Non-pigmented ciliary epithelial cell (primary cell): ENCODE results near the gene FUNDC1.
"Not testable (repeated sequence)": the region's sequence is repeated elsewhere in the genome, so short reads cannot be mapped to it uniquely, and the experiment has no call there.

ENCODE experiments used
- DNase-seq: peaks from one replicate; pipeline ENCODE4 v3.0.0-alpha.2; 2010; ENCODE audit warnings: low read depth

The FUNDC1 gene

DNA sequence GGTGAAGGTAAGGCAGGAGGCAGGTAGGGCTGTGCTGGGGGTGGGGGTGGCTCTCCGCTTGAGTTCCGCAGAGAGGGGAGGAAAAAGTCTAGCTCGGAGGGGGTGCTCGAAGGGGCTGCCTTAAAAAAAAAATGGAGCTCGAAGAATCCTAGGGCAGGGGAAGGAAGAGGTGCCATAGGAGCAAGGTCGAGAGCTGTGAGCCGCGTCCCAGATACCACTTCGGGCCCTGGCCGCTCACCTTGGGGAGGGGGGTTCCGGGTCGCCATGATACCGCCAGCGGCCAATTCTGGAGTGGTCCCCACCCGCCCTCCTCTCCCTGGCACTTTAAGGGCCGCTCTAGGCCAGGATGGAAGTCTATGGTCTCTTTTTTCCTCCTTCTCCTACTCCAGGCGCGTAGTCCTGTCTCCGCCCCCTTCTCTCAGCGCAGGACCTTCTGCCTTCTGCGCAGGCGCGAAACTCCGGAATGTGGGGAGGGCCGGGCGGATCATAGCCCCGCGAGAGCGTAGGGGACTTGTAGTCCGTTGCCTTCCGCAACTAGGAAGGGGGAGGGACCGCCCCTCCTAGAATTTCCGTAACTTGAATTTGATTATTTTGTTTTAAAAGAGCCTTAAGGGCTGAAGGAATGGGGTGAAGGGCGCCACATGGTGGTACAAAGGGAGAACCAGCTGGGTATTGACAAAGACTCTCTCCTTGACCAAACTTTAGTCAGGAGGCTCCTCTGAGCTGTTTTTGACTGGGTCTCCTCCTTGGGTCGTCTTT, at the start of gene FUNDC1:
FUNDC1 (minus strand) TSS at position 293 of the 759 bp plus-strand sequence; CDS start at position 266, 27 bp downstream.
- peak; percentile 75 for DNase-seq

DNA sequence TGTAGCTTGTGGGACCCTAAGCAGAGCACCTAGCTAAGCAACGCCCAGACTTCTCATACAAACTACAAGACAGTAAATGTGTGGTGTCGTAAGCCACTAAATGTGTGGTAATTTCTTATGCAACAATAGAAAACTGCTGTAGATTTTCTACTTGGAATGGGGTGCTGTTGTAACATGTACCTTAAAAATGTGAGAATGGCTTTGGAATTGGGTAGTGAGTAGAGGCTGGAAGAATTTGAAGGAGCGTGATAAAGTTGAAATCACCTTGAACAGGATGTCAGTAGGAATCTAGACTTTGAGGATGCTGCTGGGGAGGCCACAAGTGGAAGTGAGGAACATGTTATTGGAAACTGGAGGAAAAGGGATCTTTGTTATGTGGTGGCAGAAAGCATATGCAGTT, 43.2 kb upstream of the FUNDC1 start:
- no peak for DNase-seq

GRCh38 chrX:44580466-44580865, 37.8 kb upstream of the FUNDC1 start:
- peak; percentile 27 for DNase-seq

- no peak for DNase-seq
Observed at GRCh38 chrX:44572340-44572938, 29.8 kb upstream of the FUNDC1 start.

- no peak for DNase-seq
Observed at GRCh38 chrX:44570522-44570921, 27.9 kb upstream of the FUNDC1 start.

- no peak for DNase-seq
Observed at GRCh38 chrX:44569122-44569521, 26.5 kb upstream of the FUNDC1 start.

GRCh38 chrX:44568196-44568595, 25.5 kb upstream of the FUNDC1 start:
- DNase-seq = no peak

DNA sequence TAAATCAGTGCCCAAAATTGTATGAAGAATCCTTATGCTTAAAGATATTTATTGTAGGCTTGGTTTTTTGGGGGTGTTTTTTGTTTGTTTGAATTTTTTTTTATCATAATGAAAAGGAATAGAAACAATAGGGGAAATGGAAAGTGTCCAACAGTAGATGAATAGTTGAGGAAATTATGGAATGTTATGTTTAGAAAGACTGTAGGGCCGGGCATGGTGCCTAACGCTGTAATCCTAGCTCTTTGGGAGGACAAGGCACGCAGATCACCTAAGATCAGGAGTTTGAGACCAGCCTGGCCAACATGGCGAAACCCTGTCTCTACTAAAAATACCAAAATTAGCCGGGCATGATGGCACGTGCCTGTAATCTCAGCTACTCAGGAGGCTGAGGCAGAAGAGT, 19.2 kb upstream of the FUNDC1 start:
- not testable (repeated sequence) for DNase-seq

DNA sequence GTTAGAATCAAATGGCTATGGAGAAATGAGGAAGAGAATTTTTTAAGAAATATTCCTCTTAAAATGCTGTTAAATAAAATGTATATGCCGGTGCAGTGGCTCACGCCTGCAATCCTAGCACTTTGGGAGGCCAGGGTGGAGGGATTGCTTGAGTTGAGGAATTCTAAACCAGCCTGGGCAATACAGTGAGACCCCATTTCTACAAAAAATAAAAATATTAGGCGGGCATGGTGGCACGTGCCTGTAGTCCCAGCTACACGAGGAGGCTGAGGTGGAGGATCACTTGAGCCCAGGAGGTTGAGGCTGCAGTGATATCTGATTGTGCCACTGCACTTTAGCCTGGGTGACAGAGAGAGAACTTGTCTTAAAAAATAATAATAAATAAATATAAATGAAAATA, 7.9 kb upstream of the FUNDC1 start:
- no peak for DNase-seq

DNA sequence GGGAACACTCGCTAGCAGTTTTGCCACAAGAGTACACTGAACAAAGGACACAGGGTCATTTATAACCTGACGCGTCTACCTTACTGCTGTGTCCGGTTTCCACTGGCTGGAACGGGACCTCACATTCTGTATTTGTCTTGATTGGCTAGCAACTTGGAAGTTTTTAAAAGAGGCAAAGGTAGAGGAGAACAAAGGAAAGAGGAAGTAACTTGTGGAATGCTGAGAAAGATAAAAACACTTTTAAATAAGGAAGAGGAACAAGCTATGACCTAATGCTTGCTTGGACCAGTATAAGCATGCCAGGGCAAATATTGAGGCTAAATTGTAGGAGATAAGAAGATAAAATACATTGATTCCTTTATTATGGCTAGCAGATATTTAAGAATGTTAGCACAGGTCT, 2.8 kb upstream of the FUNDC1 start:
- not testable (repeated sequence) for DNase-seq

- no peak for DNase-seq
Observed at GRCh38 chrX:44544036-44544435, 1.4 kb upstream of the FUNDC1 start.

DNA sequence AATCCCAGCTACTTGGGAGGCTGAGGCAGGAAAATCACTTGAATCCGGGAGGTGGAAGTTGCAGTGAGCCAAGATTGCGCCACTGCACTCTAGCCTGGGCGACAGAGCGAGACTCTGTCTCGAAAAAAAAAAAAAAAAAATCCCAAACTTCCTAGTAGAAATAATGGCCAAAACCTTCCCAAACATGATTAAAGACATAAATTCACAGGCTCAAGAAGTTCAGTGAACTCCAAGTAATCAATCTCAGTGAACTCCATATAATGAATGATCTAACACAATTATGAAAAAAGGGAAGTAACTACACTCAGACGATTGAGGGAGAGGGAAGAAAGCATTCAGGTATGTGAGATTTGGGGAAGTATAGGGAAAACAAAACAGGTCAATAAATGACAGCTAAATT, 6.5 kb downstream of the FUNDC1 start:
- DNase-seq = no peak

DNA sequence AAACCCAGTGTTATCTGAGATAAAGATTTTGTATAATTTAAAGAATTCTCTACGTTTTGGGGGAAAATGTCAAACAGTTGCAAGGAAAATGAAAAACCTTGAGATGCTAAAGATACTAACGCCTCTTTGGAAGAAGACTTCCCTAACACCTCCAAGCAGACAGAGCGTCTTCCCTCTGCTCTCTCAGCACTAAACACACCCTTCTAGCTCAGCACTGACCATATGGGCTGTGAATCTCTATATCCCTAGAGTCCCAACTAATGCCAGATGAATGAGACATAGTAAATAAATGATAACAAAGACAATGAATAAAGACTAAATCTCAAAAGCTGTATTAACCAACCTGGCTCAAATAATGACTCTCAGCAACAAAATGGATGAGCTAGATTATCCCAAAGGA, 13.3 kb downstream of the FUNDC1 start:
- DNase-seq = no peak

DNA sequence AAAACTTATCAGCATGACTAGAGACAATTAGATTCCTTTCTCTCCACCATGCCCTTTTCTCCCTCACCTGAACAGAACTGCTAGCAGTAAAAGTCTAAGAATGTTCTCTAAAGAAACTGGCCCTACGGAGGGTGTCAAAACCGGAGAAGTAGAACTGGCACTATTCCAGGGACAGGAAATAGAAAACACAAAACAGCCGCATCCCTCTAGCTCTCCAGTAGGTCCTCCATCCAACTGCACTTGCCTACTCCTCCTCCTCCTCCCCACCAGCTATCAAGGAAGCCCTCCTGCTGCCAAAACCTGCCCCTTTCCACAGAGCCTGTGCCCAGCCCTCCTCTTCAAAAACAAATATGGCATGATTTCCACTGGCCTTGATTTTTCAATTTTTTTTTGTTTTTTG, 28.4 kb downstream of the FUNDC1 start:
- no peak for DNase-seq

DNA sequence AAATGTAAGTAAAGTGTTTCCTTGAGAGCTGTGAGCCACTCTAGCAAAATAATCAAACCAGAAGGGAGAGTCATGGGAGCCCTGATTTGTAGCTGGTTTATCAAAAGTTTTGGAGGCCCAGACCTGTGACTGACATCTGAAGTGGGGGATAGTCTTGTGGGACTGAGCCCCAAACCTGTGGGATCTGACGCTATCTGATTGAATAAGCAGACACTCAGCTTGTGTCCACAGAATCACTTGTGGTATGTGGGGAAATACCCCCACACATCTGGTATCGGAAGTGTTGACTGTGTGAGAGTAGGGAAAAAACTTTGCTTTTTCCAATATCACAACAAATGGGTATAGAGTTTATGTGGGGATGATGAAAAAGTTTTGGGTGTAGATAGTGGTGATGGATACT, 35.4 kb downstream of the FUNDC1 start:
- no peak for DNase-seq

DNA sequence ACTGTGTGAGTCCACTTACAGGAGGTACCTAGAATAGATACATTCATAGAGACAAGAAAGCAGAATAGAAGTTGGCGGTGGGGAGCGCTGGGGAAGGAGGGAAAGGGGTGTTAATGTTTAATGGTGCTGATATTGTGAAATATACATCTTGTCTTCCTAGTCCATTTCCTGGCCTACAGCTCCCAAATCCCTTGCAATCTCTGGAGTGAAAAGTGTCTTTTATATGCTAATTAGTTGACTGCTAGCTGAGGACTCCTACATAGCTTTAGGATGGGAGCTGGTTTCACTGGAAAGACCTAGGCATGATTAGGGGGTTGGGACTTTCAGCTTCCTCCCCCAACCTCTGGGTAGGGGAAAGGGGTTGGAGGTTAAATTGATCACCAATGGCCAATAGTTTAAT, 36.0 kb downstream of the FUNDC1 start:
- DNase-seq = no peak

GRCh38 chrX:44503560-44503959, 39.1 kb downstream of the FUNDC1 start:
- no peak for DNase-seq

DNA sequence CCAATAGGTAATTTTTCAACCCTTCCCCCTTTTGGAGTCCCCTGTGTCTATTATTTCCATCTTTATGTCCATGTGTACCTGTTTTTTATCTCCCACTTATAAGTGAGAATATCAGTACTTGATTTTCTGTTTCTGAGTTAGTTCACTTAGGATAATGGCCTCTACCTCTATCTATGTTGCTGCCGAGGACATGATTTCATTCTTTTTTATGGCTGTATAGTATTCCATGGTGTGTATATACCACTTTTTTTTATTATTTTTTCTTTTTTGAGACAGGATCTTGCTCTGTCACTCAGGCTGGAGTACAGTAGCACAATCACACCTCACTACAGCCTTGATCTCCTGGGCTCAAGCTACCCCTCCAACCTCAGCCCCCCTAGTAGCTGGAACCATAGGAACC, 47.6 kb downstream of the FUNDC1 start:
- no peak for DNase-seq

DNA sequence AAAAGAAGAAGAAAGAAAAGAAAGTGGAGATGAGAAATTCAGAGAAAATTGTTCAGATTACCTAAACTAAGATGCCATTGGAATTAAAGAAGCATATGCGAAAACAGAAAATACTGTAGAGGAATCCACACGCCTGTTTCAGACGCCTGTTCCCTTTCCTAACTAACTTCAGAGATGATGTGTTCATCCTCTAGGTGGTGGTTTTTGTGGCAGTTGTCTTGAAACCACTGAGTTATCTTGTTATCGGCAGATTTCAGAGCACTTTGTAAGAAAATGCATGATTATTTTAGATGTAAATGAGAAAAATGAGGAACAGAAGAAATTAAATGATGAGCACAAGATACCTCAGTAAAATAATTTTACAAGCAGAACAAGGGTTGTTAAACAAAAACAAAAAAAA, 48.3 kb downstream of the FUNDC1 start:
- no peak for DNase-seq

DNA sequence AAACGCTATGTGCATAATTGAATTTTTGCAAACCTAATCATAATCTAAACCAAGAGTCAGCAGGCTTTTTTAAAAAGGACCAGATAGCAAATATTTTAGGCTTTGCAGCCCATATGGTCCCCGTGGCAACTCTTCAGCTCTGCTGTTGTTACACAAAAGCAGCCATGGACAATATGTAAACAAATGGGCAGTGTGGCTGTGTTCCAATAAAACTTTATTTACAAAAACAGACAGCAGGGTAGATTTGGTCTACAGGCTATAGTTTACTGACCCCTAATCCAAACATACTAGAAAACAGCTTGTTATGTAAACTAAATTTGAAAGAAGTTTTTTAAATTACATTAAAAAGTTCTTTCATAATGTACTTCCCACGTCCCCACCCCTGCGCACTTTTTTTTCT, 53.1 kb downstream of the FUNDC1 start:
- DNase-seq = no peak

DNA sequence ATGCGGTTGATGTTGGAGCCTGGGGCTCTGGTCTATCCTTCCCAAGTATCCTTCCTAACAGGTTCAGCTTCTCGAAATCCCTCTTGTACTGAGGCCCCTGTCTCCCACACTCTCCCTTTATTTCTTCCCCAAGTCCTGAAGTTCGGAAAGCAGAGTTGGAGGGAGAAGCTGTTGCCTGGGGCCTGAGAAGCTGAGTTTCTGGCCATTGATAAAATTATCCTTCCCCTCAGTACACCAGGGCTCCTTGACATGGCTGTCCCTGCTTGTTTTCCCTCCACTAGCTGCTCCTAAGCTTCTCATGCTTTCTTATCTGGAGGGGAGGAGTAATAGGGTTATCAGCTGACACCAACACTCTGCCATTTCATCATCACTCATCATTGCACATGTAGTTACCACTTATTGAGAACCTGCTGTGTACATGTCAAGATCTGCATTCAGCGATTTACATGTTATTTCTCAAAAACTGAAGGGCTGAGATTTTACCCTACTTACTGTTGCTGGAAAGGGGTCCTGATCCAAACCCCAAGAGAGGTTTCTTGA, 58.0 kb downstream of the FUNDC1 start:
- no peak for DNase-seq

- no peak for DNase-seq
Observed at GRCh38 chrX:44483965-44484606, 58.6 kb downstream of the FUNDC1 start.

DNA sequence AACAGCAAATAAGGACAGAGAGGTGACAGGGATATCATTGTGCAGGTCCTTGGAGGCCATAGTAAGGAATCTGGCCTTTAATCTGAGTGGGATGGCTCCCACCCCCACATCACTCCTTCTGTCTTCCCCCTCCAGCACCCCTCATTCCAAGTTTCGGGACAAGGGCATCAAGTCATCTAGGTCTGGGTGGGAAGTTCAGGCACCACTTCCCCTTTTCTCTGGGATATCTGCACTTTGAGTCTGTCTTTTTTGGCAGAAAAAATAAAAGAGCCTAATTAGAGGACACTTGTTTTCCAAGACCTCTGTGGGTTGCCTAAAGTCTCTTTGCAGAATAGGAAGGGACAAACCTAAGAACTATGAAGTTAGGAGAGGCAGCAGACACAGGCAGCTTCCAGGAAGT, 60.1 kb downstream of the FUNDC1 start:
- no peak for DNase-seq
